ENCODE results near the gene ZNF100.
"Not testable (repeated sequence)": the region's sequence is repeated elsewhere in the genome, so short reads cannot be mapped to it uniquely, and the experiment has no call there.

ZNF100 gene

DNA sequence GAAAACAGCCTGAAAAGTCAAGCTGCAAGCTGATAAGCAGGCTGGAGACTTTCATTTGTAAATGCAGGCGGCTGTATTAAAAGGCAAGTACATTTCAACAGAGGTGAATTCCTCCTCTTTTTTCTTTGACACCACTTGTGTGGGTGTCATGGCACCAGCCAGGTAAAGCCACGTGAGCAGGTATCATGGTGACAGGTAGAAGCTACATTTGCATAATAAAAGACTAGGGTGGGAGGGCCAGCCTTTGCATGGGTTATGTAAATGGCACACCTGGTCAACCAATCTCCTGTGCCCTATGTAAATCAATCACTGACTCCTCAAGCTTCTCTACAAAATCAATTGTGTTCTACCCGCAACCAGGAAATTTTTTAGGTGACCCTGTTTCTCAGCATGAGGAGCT is 68.2 kb downstream of the ZNF100 start:
- no peak for DNase-seq

DNA sequence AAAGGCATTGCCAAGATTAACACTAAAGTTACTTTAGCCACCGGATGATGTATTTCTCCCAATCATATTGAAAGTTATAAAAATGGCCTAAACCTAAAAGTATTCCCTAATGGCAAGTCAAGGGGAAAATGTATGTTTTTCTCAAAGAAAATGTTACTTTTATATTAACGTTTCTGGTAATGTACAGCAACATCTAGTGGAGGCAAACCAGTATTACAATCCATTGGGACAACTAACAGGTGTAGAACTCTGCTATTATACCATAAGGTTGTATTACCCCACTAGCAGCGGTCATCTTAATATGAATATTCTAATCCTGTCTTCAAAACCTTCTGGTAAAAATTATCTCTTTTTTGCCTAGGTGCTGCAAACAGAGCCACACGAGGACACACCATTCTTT is 69.2 kb downstream of the ZNF100 start:
- DNase-seq = peak; percentile 5

DNA sequence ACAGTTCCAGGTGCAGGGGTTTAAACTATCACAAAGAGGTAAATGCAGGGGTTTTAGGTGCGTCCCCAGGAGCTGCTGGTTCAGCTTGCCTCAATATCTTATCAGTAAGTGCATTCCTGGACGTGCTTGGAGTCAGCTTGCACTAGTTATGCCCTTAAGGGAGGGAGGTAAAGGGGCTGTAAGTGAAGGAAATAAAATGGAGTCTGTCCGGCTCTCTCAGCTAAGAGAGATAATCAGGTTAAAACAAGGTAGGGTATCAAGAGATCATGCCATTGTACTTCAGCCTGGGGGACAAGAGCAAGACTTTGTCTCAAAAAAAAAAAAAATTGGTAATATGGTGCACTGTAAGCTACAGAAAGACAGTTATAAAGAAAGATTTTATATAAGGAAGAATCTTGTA is 69.7 kb downstream of the ZNF100 start:
- no peak for DNase-seq

DNA sequence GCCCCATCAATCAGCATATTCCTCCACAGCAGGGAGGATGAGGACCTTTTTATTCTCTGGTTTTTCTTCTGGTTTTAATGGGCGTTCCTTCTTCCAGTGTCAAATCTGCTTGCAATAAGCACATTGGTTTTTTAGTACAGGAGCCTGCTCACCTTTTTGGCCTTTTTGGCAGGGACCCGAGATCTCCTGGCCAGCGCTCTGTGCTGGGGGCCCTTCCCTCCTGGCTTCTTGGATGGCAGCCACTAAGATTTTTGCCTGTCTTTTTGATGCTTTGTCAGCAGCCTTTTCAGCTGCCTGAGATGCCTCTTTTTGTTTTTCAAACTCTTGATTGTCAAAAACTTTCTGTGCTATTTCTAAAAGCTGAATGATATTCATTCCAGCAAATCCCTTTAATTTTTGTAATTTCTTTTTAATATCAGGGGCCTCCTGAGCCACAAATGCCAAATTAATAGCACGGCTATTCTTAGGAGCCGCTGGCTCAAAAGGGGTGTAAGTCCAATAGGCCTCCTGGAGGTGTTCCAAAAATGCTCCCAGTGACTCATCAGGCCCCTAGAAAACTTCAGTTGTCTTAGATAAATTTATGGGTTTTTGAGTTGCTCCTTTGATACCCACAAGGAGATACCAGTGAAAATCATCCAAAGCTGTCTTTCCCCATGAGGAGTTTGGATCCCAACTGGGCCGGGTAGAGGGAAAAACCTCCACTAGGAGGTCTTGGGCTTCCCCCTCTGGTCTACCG is 73.0 kb downstream of the ZNF100 start:
- DNase-seq = no peak

DNA sequence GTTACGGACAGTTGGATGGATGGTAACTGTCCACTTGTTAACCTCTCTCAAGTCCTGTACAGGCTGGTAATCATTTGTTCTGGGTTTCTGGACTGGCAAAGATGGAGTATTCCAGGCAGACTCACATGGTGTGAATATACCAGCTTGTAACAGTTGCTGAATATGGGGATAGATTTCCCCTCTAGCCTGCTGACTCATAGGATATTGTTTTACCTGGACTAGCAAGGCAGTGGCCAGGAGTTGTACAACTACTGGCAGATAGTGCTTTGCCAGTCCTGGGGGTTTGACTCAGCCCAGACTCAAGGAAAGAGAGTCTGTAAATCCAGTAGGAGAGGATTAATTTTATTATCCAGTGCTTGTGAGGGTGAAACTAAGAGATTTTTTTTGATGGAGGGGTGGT is 74.0 kb downstream of the ZNF100 start:
- no peak for DNase-seq

DNA sequence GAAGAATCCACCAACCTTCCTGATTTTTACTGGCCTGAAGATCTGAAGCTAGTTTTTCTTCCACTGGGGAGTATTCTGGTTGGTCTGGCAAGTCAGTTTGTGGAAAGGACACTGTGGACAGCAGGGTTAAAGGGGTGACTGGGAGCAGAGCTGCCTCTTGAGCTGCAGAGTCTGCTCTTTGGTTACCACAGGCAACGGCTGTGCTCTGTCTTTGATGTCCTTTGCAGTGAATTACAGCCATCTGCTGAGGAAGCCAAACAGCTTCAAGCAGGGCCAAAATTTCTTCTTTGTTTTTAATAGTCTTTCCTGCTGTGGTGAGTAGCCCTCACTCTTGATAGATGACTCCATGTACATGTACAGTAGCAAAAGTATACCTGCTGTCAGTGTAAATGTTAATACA is 75.7 kb downstream of the ZNF100 start:
- DNase-seq = no peak

DNA sequence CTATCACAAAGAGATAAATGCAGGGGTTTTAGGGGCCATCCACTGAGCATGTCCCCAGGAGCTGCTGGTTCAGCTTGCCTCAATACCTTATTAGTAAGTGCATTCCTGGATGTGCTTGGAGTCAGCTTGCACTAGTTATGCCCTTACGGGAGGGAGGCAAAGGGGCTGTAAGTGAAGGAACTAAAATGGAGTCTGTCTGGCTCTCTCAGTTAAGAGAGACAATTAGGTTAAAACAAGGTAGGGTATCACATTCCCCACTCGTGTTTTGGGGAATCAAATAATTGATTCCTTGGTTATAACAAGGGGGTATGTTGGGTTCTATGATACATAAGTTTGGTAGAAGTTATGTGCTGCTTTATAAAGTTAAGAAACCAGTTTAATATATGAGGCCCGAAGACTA is 78.9 kb downstream of the ZNF100 start:
- no peak for DNase-seq

DNA sequence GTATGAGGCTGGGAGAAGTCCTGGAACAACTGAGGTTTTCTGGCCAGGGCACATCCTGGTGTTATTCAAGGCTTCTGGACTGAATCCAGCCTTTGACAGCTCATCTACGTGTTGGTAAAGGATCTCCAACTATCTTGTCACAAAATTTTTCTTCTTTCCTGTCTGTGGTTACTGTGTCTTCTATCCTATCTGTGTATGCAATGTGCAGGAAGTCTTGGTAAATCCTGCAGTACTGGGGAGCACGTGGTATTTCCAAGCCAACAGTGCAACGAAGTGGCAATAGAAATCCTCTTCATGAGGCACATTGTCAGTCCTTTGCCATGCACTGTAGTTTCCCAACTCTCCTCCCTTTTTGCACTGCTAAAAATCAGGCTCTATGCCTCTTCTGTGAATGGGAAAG is 86.7 kb downstream of the ZNF100 start:
- DNase-seq = peak; percentile 62

DNA sequence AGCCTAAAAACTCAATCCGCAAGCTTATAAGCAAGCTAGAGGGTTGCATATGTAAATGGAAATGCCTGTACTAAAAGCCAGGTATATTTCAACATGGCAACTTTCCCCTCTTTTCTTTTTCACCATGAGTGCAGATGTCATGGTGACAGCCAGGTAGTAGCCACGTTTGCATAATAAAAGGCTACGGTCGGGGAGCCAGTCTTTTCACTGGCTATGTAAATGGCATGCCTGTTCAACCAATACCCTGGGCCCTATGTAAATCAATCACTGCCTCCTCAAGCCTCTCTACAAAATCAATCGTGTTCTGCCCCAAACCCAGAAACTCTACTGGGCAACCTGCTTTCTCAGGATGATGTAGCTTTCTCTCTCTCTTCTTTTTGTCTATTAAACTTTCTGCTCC is 87.4 kb downstream of the ZNF100 start:
- no peak for DNase-seq

DNA sequence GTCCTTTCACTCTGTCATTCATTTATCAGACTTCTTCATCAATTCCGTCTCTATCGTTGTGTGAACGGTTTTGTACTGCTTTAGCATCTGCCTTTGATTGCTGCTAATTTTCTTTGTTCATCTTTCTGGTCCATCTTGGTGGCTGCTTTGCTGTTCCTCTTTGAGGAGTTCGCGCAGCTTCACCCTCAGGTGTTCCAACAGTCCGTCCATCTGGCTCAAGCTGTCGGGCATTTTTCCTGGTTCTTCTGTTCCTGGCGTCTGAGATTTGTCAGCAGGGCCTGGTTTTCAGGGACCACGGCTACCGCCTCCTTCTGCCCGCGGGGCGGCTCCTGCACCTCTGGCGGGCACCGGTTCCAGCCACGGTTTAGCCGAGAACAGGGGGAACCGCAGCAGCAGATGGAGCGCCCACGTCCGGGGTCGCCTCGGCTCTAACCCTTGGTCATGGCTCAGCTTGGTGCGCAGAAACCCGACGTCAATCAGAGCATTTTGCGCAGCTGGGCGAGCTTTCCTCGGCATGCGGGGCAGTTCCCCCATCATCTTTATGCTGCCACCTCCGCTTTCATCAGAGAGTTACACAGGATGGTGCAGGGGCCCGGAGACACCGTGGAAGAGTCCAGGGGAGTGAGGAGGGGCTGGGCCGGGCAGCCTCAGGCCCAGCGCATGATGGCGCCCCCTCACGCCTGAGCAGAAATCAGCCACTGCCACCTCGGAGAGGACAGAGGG is 89.5 kb downstream of the ZNF100 start:
- DNase-seq = no peak

DNA sequence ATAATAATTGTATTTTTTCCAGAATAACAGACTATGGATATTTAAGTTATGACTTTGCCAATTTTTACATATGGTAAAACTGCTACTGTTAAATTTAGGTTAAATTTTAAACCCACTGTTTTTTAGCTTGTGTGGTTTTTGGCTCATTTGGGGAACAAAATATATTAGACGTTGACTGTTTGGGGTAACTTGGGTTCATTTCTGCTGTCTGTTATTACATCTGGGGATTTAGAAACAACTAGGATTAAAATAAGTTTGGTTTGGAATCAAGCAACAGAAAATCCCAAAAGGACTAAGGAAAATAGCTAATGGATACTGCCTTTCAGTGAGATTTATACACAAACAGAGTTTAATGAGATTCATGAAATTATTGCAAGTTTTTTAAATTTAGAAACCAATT is 92.9 kb downstream of the ZNF100 start:
- no peak for DNase-seq

DNA sequence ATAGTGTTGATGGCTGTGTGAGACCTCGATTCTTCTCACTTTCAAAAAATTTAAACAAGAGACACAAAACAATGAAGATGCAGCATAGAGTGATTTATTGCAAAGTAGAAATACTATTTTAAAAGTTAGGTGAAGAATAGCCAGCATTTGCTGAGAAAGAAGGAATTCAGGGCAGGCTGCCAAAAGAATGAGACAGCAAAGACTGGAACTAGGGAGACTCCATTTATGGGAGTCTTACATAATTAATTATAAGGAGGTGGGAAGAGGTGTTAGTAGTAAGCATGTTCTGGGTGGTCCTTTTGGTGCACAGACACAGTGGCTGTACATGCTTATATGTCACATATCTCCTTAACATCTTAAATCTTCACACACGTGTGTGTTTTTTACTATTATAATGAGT is 93.9 kb downstream of the ZNF100 start:
- DNase-seq = not testable (repeated sequence)

Data from GF-D8 (cell line).